Natural killer cell (primary cell): ENCODE measurements around the gene SF3B6. TPM values are rescaled to one million over a fixed set of nuclear protein-coding genes. Genes with fewer than 3 reads are reported as not detected.
"Not testable (repeated sequence)": the region's sequence is repeated elsewhere in the genome, so short reads cannot be mapped to it uniquely, and the experiment has no call there.

Source experiments
- ATAC-seq, 3 donors: fragments of 150-1000 bp in 2 of 3; fragments of 200-7000 bp in 1 of 3; cut with Tn5 transposase; 1 replicate in 1 of 3; 2 replicates in 2 of 3; pipeline ENCODE4 v1.10.0; 2021; ENCODE audit warnings: mild to moderate bottlenecking in 2 of 3, moderate library complexity in 2 of 3
- DNase-seq, 2 donors: peaks; one replicate each; pipeline versions ENCODE4 v3.0.0 to v3.0.0-alpha.2; 2013 to 2021; ENCODE audit warnings: mixed read lengths in 1 of 2
- H3K27ac ChIP-seq: one replicate; pipeline ENCODE4 v1.5.1; 2013; ENCODE audit warnings: mild to moderate bottlenecking, low read length
- H3K27me3 ChIP-seq: one replicate; pipeline ENCODE4 v1.6.1; 2013; ENCODE audit warnings: low read length; ENCODE audit not compliant: control insufficient read depth, insufficient read depth
- H3K36me3 ChIP-seq: one replicate; pipeline ENCODE4 v1.6.1; 2013; ENCODE audit warnings: low read length; ENCODE audit not compliant: control insufficient read depth, insufficient read depth
- H3K4me1 ChIP-seq: one replicate; pipeline ENCODE4 v1.6.1; 2013; ENCODE audit warnings: low read length; ENCODE audit not compliant: control insufficient read depth, insufficient read depth
- H3K4me3 ChIP-seq: one replicate; pipeline ENCODE4 v1.5.1; 2013; ENCODE audit warnings: low read length
- H3K9me3 ChIP-seq: one replicate; pipeline ENCODE4 v1.6.1; 2013; ENCODE audit warnings: low read length; ENCODE audit not compliant: control insufficient read depth, insufficient read depth
- H3K27ac Mint-ChIP-seq, 2 donors: one replicate each; pipeline ENCODE4 v1.8.0; 2022; ENCODE audit warnings: mild to moderate bottlenecking in 2 of 2, mixed read lengths in 2 of 2, moderate library complexity in 1 of 2
- H3K27me3 Mint-ChIP-seq, 2 donors: one replicate each; pipeline ENCODE4 v1.8.0; 2022; ENCODE audit warnings: low read depth in 2 of 2, mixed read lengths in 2 of 2
- H3K36me3 Mint-ChIP-seq: one replicate; pipeline ENCODE4 v1.8.0; 2022; ENCODE audit warnings: mixed read lengths
- H3K4me1 Mint-ChIP-seq, 2 donors: one replicate each; pipeline ENCODE4 v1.8.0; 2022; ENCODE audit warnings: mixed read lengths in 2 of 2
- H3K4me3 Mint-ChIP-seq: one replicate; pipeline ENCODE4 v1.8.0; 2022; ENCODE audit warnings: mild to moderate bottlenecking, moderate library complexity, mixed read lengths
- H3K9me3 Mint-ChIP-seq, 2 donors: one replicate each; pipeline ENCODE4 v1.8.0; 2022; ENCODE audit warnings: mixed read lengths in 2 of 2
- WGBS: methylation state at CpG from one replicate; pipeline ENCODE4 v1.1.7; 2013; ENCODE audit warnings: missing lambda C conversion rate; ENCODE audit not compliant: insufficient coverage; 5-methylcytosine and 5-hydroxymethylcytosine counted together
- intact Hi-C: fragments of 100-400 bp; cut with micrococcal nuclease; formaldehyde crosslinking; loops from one replicate; pipeline ENCODE4 v1.14.2; 2022
- total RNA-seq, 4 donors: library from RNA; stranded (reverse); fragments of 120-200 nt in 1 of 4; gene quantifications; one replicate each; pipeline versions ENCODE4 v1.2.3 to v1.2.4, GENCODE V29; 2013 to 2022
- TF ChIP-seq, protein P1 (sequence below): fragments of 200-600 bp; IDR thresholded peaks from one replicate; pipeline ENCODE4 v1.8.0; 2022; ENCODE audit warnings: antibody characterized with exemption

Gene SF3B6
- total RNA-seq, 3 donors from 2014 or later (not counting 1 experiment from before 2014, with no cell fraction given), result 57.2 to 65.1 (median 57.4) TPM

DNA sequence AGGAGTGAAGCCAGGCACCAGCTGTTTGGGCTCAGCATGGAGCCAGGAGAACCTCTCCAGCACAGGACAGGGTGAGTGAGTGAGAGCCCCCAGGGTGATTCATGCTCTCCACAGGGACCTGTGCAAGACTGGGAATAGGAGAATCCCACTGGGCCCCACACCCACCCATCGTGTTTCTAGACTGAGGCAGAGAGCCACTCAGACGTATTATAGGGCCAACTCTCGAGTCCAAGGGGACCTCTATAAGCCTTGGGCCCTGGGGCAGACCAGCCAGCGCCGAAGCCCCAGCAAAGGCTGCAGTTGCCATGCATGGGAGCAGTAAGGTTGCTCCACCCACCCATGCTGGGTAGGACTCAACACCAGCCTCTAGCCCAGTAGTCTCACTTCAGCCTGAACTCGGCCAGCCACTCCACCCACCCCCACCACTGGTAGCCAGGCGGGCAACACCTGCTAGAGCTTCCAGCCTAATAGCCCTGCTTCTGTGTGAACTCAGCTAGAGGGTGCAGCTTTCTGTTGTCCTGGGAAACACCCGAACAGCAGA is 28.1 kb upstream of the SF3B6 start:
- WGBS, result 96% methylated on average over 8 of the region's 8 CpGs
- H3K9me3 Mint-ChIP-seq, result peaks cover 2 to 6% of the 10 kb centered on the region in 2 donors
- TF ChIP-seq, protein P1, sequence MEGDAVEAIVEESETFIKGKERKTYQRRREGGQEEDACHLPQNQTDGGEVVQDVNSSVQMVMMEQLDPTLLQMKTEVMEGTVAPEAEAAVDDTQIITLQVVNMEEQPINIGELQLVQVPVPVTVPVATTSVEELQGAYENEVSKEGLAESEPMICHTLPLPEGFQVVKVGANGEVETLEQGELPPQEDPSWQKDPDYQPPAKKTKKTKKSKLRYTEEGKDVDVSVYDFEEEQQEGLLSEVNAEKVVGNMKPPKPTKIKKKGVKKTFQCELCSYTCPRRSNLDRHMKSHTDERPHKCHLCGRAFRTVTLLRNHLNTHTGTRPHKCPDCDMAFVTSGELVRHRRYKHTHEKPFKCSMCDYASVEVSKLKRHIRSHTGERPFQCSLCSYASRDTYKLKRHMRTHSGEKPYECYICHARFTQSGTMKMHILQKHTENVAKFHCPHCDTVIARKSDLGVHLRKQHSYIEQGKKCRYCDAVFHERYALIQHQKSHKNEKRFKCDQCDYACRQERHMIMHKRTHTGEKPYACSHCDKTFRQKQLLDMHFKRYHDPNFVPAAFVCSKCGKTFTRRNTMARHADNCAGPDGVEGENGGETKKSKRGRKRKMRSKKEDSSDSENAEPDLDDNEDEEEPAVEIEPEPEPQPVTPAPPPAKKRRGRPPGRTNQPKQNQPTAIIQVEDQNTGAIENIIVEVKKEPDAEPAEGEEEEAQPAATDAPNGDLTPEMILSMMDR, result no peak
- H3K4me3 Mint-ChIP-seq, result no peak overlapping the region
- Histone ChIP-seq H3K4me1 (no peaks in the 10 kb centered on the region), H3K36me3 (no peaks in the 10 kb centered on the region), H3K27me3 (no peaks in the 10 kb centered on the region), H3K27ac (no peak overlapping the region), H3K9me3 (no peaks in the 10 kb centered on the region), H3K4me3 (no peak overlapping the region)
- DNase-seq (no peak), ATAC-seq (no peak)
- H3K4me1 Mint-ChIP-seq, result no peaks in the 10 kb centered on the region
- intact Hi-C loops, result no loop called here
- H3K36me3 Mint-ChIP-seq, result peaks cover 7% of the 10 kb centered on the region
- no peak overlapping the region for H3K27ac Mint-ChIP-seq
- H3K27me3 Mint-ChIP-seq, result no peaks in the 10 kb centered on the region

DNA sequence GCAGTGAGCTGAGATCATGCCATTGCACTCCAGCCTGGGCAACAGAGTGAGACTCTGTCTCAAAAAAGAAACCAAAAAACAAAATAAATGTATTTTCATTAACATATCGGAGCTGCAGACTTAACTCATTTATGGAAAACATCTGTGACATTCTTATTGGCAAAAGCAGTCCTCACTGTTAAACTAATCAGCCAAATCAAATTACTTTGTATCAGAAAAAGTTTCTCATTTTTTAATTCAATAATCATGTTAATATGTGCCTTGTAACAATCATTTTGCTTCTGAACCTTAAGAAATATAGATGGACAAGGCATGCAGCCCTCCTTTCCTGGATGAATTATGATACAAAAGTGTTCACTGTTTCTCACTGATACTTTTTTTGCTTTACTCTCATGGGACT is 26.6 kb upstream of the SF3B6 start:
- Mint-ChIP-seq H3K27me3 (no peaks in the 10 kb centered on the region), H3K4me1 (no peaks in the 10 kb centered on the region), H3K27ac (no peak overlapping the region), H3K4me3 (no peak overlapping the region), H3K36me3 (peaks cover 7% of the 10 kb centered on the region), H3K9me3 (peaks cover 2 to 8% of the 10 kb centered on the region in 2 donors)
- Histone ChIP-seq H3K9me3 (no peaks in the 10 kb centered on the region), H3K4me1 (no peaks in the 10 kb centered on the region), H3K4me3 (no peak overlapping the region), H3K36me3 (no peaks in the 10 kb centered on the region), H3K27ac (no peak overlapping the region), H3K27me3 (no peaks in the 10 kb centered on the region)
- DNase-seq, result no peak
- TF ChIP-seq, protein P1, result no peak
- intact Hi-C loops, result no loop called here
- WGBS, result 100% methylated on average over 1 of the region's 1 CpG
- no peak for ATAC-seq

DNA sequence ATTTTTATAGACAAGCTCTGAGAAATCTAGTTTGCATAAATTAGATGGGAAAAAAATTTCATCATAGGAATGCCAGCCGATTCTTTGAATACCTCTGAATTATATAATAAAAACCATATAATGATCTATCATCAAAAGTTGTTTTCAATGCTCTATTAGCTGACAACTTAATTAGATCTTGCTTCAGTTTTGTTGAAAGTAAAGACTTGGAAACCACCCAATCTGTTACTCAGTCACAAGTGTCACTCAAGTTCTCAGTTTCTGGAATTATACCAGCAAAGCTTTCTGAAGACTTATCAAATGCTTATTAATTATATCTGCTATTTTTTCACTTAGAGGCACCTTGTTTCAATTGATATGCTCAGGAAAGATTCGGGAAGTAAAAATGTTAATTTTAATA is 25.9 kb upstream of the SF3B6 start:
- Mint-ChIP-seq H3K9me3 (peaks cover 0 to 7% of the 10 kb centered on the region in 2 donors), H3K27me3 (no peaks in the 10 kb centered on the region), H3K4me3 (no peak overlapping the region), H3K36me3 (peaks cover 7% of the 10 kb centered on the region), H3K27ac (no peak overlapping the region), H3K4me1 (no peaks in the 10 kb centered on the region)
- Histone ChIP-seq H3K27me3 (no peaks in the 10 kb centered on the region), H3K36me3 (no peaks in the 10 kb centered on the region), H3K9me3 (no peaks in the 10 kb centered on the region), H3K27ac (no peak overlapping the region), H3K4me1 (no peaks in the 10 kb centered on the region), H3K4me3 (no peak overlapping the region)
- DNase-seq, result no peak
- no CpG with 5 or more reads among the region's 2 CpGs for WGBS
- intact Hi-C loops, result no loop called here
- no peak for ATAC-seq
- TF ChIP-seq, protein P1, result no peak

DNA sequence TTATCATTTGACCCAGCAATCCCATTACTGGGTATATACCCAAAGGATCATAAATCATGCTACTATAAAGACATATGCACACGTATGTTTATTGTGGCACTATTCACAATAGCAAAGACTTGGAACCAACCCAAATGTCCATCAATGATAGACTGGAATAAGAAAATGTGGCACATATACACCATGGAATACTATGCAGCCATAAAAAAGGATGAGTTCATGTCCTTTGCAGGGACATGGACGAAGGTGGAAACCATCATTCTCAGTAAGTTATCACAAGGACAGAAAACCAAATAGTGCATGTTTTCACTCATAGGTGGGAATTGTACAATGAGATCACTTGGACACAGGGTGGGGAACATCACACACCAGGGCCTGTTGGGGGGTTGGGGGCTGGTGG is 24.6 kb upstream of the SF3B6 start:
- intact Hi-C loops, H3K36me3 ChIP-seq, DNase-seq, H3K27me3 ChIP-seq, H3K4me1 ChIP-seq, H3K27me3 Mint-ChIP-seq, H3K9me3 Mint-ChIP-seq, H3K4me3 ChIP-seq, H3K27ac ChIP-seq, H3K27ac Mint-ChIP-seq, H3K4me3 Mint-ChIP-seq, H3K9me3 ChIP-seq, H3K4me1 Mint-ChIP-seq, ATAC-seq: not testable (repeated sequence)
- WGBS, result 90% methylated on average over 1 of the region's 2 CpGs
- peaks cover 12% of the 10 kb centered on the region for H3K36me3 Mint-ChIP-seq

DNA sequence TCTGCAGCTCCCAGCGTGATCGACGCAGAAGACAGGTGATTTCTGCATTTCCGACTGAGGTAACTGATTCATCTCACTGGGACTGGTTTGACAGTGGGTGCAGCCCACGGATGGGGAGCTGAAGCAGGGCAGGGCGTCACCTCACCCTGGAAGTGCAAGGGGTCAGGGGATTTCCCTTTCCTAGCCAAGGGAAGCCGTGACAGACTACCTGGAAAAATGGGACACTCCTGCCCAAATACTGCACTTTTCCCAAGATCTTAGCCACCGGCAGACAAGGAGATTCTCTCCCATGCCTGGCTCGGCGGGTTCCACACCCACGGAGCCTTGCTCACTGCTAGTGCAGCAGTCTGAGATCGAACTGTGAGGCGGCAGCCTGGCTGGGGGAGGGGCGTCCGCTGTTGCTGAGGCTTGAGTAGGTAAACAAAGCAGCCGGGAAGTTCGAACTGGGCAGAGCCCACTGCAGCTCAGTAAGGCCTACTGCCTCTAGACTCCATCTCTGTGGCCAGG is 19.1 kb upstream of the SF3B6 start:
- H3K4me3 ChIP-seq, DNase-seq, H3K27me3 Mint-ChIP-seq, H3K27ac ChIP-seq, H3K27me3 ChIP-seq, H3K9me3 Mint-ChIP-seq, H3K4me1 Mint-ChIP-seq, ATAC-seq, H3K4me1 ChIP-seq, H3K27ac Mint-ChIP-seq, H3K4me3 Mint-ChIP-seq, H3K36me3 ChIP-seq, H3K9me3 ChIP-seq, H3K36me3 Mint-ChIP-seq, intact Hi-C loops: not testable (repeated sequence)
- 96% methylated on average over 17 of the region's 17 CpGs for WGBS

DNA sequence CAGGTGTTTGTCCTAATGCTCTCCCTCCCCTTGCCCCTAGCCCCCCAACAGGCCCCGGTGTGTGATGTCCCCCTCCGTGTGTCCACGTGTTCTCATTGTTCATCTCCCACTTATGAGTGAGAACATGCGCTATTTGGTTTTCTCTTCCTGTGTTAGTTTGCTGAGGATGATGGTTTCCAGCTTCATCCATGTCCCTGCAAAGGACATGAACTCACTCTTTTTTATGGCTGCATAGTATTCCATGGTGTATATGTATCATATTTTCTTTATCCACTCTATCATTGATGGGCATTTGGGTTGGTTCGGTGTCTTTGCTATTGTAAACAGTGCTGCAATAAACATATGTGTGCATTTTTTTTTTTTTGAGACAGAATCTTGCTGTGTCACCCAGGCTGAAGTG is 17.1 kb upstream of the SF3B6 start:
- H3K36me3 Mint-ChIP-seq, H3K36me3 ChIP-seq, H3K4me1 Mint-ChIP-seq: not testable (repeated sequence)

More for the DNA sequence above, 17.1 kb upstream of the SF3B6 start:
- WGBS, result no CpG with 5 or more reads among the region's 5 CpGs
- H3K27me3 Mint-ChIP-seq, DNase-seq, H3K9me3 Mint-ChIP-seq, H3K27me3 ChIP-seq, H3K9me3 ChIP-seq, H3K27ac ChIP-seq, H3K4me1 ChIP-seq, H3K4me3 Mint-ChIP-seq, ATAC-seq, H3K27ac Mint-ChIP-seq, intact Hi-C loops, H3K4me3 ChIP-seq: not testable (repeated sequence)
